ENCODE data around the gene RMDN3.

Gene RMDN3

DNA sequence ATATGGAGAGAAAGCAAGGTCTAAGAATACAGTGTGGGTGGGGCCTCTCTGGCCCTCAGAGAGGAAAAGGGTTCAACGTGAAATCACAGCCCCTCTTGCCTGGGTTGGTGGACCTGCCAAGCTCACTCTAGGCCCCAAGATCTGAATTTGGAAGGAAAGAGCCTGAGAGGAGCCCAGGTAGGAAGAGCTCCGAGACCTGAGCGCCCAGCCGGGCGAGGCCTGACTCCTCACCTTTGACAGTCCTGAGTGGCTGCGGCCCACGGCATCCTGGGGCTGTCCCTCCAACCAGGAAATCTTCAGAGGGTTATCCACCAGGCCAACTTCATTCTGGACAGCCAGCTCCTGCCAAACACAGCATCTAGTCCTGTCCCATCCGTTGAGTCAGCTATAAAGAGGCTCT is 18.4 kb upstream of the RMDN3 start:
- no peak for DNase-seq (ENCODE audit: low read depth)

- DNase-seq (ENCODE audit: low read depth) = no peak
Observed at GRCh38 chr15:40772014-40772413, 17.0 kb upstream of the RMDN3 start.

- DNase-seq (ENCODE audit: low read depth) = no peak
Observed at GRCh38 chr15:40771242-40771641, 16.2 kb upstream of the RMDN3 start.

DNA sequence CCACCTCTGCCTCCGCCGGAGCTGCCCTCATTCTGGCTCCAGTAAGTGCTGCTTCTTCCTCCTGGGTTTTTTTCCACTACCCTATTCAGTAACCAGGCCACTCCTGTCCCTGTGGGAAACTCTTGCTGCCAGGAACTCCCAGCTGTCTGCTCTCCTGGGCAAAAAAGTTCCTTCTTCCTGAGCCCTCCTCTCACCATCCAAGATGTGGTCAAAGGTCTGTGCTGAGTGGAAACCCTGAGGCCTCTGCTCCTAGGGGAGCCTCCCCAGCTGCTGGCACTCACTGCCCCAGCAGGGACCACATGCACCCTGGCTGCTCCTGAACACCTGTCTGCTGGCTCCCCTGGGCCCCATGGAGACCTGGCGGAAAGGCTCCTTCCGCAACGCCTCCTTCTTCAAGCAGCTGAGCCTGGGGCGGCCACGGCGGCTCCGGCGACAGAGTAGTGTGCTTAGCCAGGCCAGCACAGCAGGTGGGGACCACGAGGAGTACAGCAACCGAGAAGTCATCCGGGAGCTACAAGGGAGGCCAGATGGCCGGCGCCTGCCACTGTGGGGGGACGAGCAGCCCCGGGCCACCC is 15.2 kb upstream of the RMDN3 start:
- DNase-seq (ENCODE audit: low read depth) = no peak

GRCh38 chr15:40769274-40770146 is 14.5 kb upstream of the RMDN3 start, which contains the start of gene C15orf62:
Gene C15orf62, plus strand, starts transcription at chr15:40769980. Its CDS starts 516 bp downstream, at chr15:40770496.
- DNase-seq (ENCODE audit: low read depth) = peak; percentile 58

- DNase-seq (ENCODE audit: low read depth) = no peak
Observed at GRCh38 chr15:40768521-40769273, 13.6 kb upstream of the RMDN3 start.

DNA sequence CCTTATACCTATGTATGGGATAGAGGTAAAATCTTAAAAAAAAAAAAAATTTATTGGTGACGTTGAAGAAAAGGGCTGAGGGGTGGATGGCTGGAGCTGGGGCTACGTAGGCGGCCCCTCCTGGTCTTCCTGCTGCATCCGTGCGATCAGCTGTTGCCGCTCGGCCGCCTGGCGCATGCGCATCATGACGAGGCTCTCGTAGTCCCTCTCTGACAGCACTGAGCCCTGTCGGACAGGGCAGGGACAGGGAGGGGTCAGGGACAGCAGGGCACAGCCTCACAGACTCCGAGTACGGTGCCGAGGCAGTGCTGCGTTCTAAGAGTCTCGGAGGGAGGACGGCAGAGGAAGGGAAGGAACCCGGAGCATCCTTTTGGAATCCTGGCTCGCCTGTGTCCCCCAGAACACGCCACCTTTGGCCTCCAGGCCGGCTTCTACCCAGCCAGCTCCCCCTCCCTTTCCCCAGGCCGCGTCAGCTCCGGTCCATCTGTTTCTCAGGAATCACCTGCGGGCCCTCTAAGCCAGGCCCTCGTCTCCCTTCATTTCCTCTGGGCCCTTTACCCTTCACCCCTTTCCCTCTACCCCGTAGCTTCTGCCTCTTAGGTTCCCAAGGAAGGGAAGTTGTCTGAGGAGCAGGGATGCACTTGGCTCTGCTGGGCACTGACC is 12.9 kb upstream of the RMDN3 start:
- no peak for DNase-seq (ENCODE audit: low read depth)

DNA sequence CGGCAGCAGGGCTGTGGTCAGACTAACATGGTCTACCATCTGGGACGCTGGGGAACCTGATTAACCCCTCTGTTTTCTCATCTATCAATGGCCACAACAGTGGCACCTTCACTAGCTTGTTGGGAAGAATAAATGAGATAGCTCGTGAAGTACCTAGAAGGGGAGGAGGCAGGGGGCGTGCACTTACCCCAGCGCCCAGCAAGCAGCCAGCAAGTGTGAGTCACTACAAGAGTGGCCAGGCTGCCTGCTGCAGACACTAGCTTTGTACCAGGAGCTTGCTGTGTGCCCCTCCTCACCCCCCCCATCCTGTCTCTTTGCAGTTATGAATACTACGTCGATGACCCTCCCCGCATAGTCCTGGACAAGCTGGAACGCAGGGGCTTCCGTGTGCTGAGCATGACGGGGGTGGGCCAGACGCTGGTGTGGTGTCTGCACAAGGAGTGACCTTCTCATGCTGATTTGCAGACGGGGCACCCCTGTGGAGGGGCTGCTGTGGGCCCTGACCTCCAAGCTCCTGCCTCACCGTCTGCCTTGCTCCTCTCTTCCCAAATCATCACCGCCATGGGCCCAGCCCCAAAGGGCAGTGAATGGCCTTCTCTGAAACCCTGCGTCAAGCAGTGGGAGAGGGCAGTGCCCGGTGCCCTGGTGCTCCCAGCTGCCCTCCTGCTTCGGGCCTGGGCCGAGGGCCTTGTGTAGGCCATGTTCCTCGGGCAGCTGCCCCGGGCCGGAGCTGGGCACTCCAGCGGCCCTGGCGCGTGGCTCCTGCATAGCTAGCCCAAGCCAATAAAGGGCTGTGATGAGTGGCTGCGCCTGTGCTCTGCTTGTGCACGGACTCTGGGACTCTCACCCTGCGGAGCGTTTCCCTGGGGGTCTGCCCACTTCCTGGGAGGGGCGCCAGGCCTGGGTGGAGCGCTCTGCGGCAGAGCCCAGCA is 12.1 kb upstream of the RMDN3 start:
- DNase-seq (ENCODE audit: low read depth) = peak; percentile 67

DNA sequence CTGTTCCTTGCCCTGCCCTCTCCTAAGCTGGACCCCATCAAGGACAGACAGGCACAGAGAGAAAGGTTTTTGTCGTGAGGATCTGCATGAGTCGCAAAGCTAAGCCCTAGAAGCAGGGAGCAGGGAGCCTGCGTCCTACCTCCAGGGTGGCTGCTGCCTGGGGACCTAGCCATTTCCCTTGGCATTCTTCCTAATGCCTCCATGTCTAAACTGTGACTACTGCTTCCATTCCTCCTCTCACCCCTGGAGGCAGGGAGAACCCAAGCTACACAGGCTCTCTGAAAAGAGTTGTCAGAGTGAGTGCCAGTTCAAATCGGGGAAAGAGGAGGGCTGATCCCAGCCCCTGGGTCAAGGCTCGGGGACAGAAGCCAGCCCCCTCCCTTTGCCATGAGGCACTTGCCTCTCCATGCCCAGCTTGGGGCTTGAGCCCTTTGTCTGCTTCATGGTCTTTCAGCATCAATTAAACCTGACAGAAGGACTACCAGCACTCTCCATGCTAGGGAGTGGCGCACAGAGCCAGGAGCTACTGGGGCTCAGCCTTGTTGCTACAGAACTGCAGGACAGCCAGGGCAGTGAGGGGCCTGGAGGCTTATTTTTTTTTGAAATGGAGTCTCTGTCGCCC is 11.3 kb upstream of the RMDN3 start:
- DNase-seq (ENCODE audit: low read depth) = no peak

DNA sequence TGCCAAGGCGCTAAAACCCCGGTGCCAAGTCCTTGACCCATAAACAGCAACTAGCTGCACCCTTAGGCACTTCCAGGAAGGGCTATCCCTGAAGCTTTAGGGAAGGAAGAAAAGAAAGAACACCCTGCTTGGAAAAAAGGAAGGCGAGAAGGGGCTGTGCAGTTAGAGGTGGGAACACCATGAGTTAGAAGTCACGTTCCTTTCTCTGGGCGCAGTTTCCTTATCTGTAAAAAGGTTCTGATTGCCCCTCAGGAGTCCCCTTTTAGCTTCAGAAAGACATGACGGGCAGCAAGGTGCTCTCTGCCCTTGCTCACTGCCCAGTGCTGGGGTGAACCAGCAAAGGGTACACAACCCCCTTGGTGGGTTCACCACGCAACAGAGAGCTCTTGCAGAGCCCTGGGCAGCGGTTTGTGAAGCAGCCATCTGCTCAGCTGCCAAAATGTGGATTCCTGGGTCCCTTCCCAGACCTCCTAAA is 9.6 kb upstream of the RMDN3 start:
- DNase-seq (ENCODE audit: low read depth) = peak; percentile 19

DNA sequence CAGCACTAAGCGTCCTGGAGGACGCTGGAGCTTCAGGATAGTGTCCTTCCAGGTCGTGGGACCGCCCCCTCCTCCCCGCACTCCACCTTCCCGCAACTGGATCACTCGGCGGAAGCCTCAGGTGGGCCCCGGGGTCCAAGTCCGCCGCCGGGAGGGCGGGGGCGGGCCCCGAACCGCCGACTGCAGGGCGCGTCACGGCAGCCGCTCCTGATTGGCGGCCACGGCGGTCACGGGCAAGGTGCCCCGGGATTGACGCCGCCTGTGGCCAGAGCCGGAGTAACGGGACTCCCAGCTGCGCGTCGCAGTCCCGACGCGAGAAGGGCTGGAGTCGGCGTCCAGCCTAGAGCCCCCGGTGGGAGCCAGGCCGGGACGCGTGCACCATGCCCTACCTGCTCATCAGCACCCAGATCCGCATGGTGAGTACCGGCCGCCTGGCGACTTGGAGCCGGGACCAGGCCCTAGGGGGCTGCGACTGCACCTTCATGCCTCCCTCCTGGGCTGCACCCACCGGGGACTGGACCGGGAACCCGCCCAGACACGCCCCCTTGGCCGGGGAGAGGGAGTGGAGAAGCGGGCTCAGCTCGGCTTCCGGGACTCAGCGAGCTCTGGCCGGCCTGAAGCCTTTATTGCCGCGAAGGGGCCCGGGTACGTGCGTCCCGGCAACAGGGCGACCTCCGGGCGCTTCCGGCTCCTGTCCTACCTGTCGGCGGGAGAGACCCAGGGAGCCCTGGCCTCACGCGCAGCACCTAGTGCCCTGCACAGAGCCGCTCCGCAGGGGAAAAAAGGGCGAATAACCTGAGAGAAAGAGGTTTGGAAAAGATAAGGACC is 9.0 kb upstream of the RMDN3 start, which contains the start of gene GCHFR:
TSS of gene GCHFR (plus strand) at position 268 of the 828 bp plus-strand sequence. CDS start at position 381, 113 bp downstream.
- DNase-seq (ENCODE audit: low read depth) = peak; percentile 53

- DNase-seq (ENCODE audit: low read depth) = peak; percentile 26
Observed at GRCh38 chr15:40762919-40763800, 8.1 kb upstream of the RMDN3 start.

GRCh38 chr15:40759961-40760360 is 4.9 kb upstream of the RMDN3 start:
- no peak for DNase-seq (ENCODE audit: low read depth)

GRCh38 chr15:40756938-40757337 is 1.9 kb upstream of the RMDN3 start:
- no peak for DNase-seq (ENCODE audit: low read depth)

GRCh38 chr15:40755812-40756208 is 756 bp upstream of the RMDN3 start:
- DNase-seq (ENCODE audit: low read depth) = no peak

DNA sequence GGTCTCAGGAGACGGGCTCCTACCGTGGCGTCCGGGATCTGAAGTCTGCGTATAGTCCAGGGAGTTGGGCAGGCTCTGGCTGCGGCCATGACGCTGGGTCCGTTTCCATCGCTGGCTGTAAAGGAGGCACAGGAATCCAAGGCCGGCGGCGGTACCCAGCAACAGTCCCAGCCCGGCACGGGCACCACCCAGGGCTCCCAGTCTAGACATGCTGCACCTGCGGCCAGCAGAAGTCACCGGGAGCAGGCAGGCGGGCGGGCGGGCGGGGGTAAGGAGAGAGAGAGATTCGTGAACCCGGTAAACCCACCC is 526 bp downstream of the RMDN3 start:
- DNase-seq (ENCODE audit: low read depth) = no peak

DNA sequence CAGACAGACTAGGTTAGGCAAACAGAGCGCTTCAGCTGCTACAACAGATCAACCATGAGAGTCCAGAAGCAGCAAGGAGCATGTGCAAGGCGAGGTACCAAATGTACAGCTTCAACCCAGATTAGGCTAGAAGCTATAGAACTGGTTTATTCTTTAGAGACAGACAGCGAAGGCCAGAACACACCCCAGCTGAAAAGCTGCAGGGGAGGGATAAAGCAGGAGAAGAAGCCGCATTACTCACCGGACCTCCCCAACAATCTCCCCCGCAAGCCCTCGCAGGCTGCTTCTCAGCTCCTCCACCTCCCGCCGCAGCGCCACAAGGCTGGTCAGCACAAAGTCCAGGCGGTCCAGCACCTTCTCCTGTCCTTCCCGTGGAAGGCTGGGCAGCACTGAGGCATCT is 3.3 kb downstream of the RMDN3 start:
- no peak for DNase-seq (ENCODE audit: low read depth)

GRCh38 chr15:40750885-40751284 is 4.2 kb downstream of the RMDN3 start:
- no peak for DNase-seq (ENCODE audit: low read depth)

DNA sequence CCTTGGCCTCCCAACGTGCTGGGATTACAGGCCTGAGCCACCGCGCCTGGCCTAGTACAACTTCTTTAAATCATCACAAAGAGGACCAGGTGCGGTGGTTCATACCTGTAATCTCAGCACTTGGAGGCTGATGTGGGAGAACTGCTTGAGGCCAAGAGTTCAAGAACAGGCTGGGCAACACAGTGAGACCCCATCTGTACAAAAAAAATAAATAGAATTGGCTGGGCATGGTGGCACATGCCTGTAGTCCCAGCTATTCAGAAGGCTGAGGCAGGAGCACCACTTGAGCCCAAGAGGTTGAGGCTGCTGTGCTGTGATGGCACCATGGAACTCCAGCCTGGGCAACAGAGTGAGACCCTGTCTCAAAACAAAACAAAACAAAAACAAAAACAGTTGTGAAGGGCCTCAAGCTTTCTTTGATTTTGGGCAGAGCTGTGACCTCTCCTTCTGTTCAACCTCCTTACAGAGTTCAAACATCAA is 5.9 kb downstream of the RMDN3 start:
- DNase-seq (ENCODE audit: low read depth) = no peak
